Colonic mucosa (tissue), 4 donors: ENCODE measurements around the gene FAM9C. TPM values are rescaled to one million over a fixed set of nuclear protein-coding genes. Genes with fewer than 3 reads are reported as not detected.

Experiments
- DNase-seq: peaks from one replicate; pipeline ENCODE4 v3.0.0-alpha.2; 2020
- H3K27ac ChIP-seq: fragments of 200-600 bp; one replicate; pipeline ENCODE4 v1.8.0; 2021
- H3K27me3 ChIP-seq: fragments of 200-600 bp; one replicate; pipeline ENCODE4 v1.8.0; 2021
- H3K36me3 ChIP-seq: fragments of 200-600 bp; one replicate; pipeline ENCODE4 v1.8.0; 2021
- H3K4me1 ChIP-seq: fragments of 200-600 bp; one replicate; pipeline ENCODE4 v1.8.0; 2021; ENCODE audit warnings: mild to moderate bottlenecking
- H3K4me3 ChIP-seq: fragments of 200-600 bp; one replicate; pipeline ENCODE4 v1.8.0; 2021
- H3K9ac ChIP-seq, 2 donors: one replicate each; pipeline ENCODE4 v1.7.0; 2013; ENCODE audit warnings: control low read depth in 2 of 2, low read depth in 2 of 2, low read length in 2 of 2
- H3K9me3 ChIP-seq: fragments of 200-600 bp; one replicate; pipeline ENCODE4 v1.8.0; 2021
- CTCF ChIP-seq: fragments of 200-600 bp; IDR thresholded peaks from one replicate; pipeline ENCODE4 v1.8.0; 2022; ENCODE audit warnings: antibody characterized with exemption, mild to moderate bottlenecking
- intact Hi-C: fragments of 100-400 bp; cut with DNase I; formaldehyde crosslinking; loops from one replicate; pipeline ENCODE4 v1.14.1; 2022
- total RNA-seq, 2 donors: library from RNA; stranded (reverse); fragmentation: NEBNext Ultra II Directional in 1 of 2; extraction: Animal tissue kit (Norgen Biotek cat#: 25700) in 1 of 2; gene quantifications; one replicate each; pipeline ENCODE4 v1.2.1, GENCODE V29; 2021
- donor health status: healthy.
- donor health status: DM: no; HTN: no; CAD: no.
- donor health status: DM: no; HTN: no; CAD: no.

The FAM9C gene
- total RNA-seq, 2 donors from 2014 or later, result not detected

- Histone ChIP-seq H3K4me3 (no peak overlapping the region), H3K9ac (peak overlapping the region in 1 of 2 donors; percentile 28), H3K36me3 (no peaks in the 10 kb centered on the region), H3K27me3 (no peaks in the 10 kb centered on the region), H3K4me1 (peaks cover 15% of the 10 kb centered on the region), H3K27ac (no peak overlapping the region), H3K9me3 (no peaks in the 10 kb centered on the region)
- no peak for TF ChIP-seq CTCF
- no peak for DNase-seq
- intact Hi-C loops, result no loop called here
Measured at GRCh38 chrX:13007519-13008188, 36.8 kb downstream of the FAM9C start.

GRCh38 chrX:13005661-13006473, 38.6 kb downstream of the FAM9C start:
- no peak for TF ChIP-seq CTCF
- no peaks in the 10 kb centered on the region for H3K9me3 ChIP-seq
- no peak overlapping the region for H3K9ac ChIP-seq
- intact Hi-C loops, result no loop called here
- H3K36me3 ChIP-seq, result no peaks in the 10 kb centered on the region
- H3K4me1 ChIP-seq, result peaks cover 20% of the 10 kb centered on the region
- DNase-seq, result no peak
- H3K27ac ChIP-seq, result no peak overlapping the region
- no peaks in the 10 kb centered on the region for H3K27me3 ChIP-seq
- no peak overlapping the region for H3K4me3 ChIP-seq

DNA sequence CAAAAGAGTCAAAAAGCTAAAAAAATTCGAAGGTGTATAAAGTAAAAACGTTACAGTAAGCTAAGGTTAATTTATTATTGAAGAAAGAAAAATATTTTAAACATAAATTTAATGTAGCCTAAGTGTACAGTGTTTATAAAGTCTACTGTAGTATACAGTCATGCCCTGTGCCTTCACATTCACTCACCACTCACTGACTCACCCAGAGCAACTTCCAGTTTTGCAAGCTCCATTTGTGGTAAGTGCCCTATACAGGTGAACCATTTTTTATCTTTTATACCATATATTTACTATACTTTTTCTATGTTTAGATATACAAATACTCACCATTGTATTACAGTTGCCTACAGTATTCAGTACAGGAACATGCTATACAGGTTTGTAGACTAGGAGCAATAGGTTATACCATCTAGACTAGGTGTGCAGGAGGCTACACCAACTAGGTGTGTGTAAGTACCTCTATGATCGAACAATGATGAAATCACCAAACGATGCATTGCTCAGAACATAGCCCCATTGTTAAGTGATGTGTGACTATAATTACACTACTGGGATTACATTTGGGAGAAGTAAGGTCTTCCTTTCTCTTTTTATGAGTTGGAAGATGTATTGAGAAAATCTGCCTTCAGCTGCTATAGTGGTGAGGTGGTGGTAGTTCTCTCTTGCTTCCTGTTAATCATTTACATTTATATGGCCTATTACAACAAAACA, 42.3 kb downstream of the FAM9C start:
- no peak for DNase-seq
- no peaks in the 10 kb centered on the region for H3K36me3 ChIP-seq
- H3K9me3 ChIP-seq, result no peaks in the 10 kb centered on the region
- intact Hi-C loops, result no loop called here
- H3K4me3 ChIP-seq, result no peak overlapping the region
- no peak overlapping the region for H3K9ac ChIP-seq
- H3K4me1 ChIP-seq, result peaks cover 9% of the 10 kb centered on the region
- H3K27ac ChIP-seq, result peak overlapping the region; percentile 58
- H3K27me3 ChIP-seq, result no peaks in the 10 kb centered on the region
- no peak for TF ChIP-seq CTCF

DNA sequence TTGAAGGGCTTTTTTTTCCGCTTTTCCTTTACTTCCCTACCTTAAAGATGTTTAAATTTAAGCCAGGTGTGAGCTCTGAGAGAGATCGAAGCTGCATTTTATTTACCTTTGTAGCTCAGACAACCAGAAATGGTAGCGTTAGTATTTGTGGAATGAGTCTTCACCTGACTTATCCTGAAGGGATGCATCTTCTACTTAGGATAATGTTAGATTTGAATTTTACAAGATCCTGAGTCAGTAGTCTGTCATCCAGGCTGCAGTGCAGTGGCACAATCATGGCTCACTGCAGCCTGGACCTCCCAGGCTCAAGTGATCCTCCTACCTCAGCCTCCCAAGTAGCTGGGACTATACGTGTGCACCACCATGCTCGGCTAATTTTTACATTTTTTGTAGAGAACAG, 43.3 kb downstream of the FAM9C start:
- intact Hi-C loops, result no loop called here
- H3K9ac ChIP-seq, result no peak overlapping the region
- TF ChIP-seq CTCF, result no peak

DNA sequence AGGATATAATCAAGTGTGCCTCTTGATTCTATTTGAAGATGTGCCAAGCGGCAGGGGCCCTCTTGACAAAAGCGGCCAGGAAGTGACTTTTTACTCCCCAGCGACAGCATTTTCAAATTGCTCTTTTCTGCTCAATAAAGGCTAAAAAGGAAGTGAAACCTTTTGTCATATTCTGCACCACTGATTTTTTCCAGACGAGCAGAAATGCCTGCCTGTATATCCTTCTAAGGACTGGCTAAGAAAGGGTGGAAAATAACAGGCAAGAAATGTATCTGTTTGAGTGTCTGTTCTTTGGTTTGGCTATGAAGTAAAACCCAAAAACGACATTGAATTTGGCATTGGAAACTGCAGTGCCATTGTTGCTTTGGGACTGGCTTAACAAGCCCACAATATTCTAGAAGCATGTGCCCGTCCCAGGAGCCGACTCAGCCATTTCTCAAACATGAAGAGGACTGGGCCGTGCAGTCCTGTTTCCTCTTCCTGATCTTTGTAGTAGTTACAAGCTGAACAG, 44.1 kb downstream of the FAM9C start:
- Histone ChIP-seq H3K27me3 (no peaks in the 10 kb centered on the region), H3K9ac (peak overlapping the region in 1 of 2 donors; percentile 22), H3K27ac (peak overlapping the region; percentile 58), H3K9me3 (no peaks in the 10 kb centered on the region), H3K4me3 (no peak overlapping the region), H3K36me3 (no peaks in the 10 kb centered on the region), H3K4me1 (peaks cover 9% of the 10 kb centered on the region)
- no peak for DNase-seq
- intact Hi-C loops, result no loop called here
- no peak for TF ChIP-seq CTCF

More for the DNA sequence above, 43.3 kb downstream of the FAM9C start:
- Histone ChIP-seq H3K4me1 (peaks cover 9% of the 10 kb centered on the region), H3K4me3 (no peak overlapping the region), H3K27me3 (no peaks in the 10 kb centered on the region), H3K9me3 (no peaks in the 10 kb centered on the region), H3K27ac (peak overlapping the region; percentile 58), H3K36me3 (no peaks in the 10 kb centered on the region)
- no peak for DNase-seq
